Activated T-cell treated with anti-CD3 and anti-CD28 coated beads, Interleukin-2, amount 50 U/mL, for 24 hours (primary cell): ENCODE results near the gene EPB41L5.

ENCODE experiments used
- DNase-seq: peaks from one replicate; pipeline ENCODE4 v3.0.0-alpha.2; 2020
- H3K27ac Mint-ChIP-seq: 2 replicates; pipeline ENCODE4 v1.8.0; 2020; ENCODE audit warnings: mild to moderate bottlenecking, mixed read lengths
- H3K27me3 Mint-ChIP-seq: 2 replicates; pipeline ENCODE4 v1.8.0; 2020; ENCODE audit warnings: mixed read lengths
- H3K36me3 Mint-ChIP-seq: 2 replicates; pipeline ENCODE4 v1.8.0; 2020; ENCODE audit warnings: low read depth, mixed read lengths
- H3K4me1 Mint-ChIP-seq: 2 replicates; pipeline ENCODE4 v1.8.0; 2020; ENCODE audit warnings: low read depth, mixed read lengths
- H3K4me3 Mint-ChIP-seq: 2 replicates; pipeline ENCODE4 v1.8.0; 2020; ENCODE audit warnings: mild to moderate bottlenecking, moderate library complexity, mixed read lengths
- H3K9me3 Mint-ChIP-seq: 2 replicates; pipeline ENCODE4 v1.8.0; 2020; ENCODE audit warnings: mixed read lengths

EPB41L5 gene

DNA sequence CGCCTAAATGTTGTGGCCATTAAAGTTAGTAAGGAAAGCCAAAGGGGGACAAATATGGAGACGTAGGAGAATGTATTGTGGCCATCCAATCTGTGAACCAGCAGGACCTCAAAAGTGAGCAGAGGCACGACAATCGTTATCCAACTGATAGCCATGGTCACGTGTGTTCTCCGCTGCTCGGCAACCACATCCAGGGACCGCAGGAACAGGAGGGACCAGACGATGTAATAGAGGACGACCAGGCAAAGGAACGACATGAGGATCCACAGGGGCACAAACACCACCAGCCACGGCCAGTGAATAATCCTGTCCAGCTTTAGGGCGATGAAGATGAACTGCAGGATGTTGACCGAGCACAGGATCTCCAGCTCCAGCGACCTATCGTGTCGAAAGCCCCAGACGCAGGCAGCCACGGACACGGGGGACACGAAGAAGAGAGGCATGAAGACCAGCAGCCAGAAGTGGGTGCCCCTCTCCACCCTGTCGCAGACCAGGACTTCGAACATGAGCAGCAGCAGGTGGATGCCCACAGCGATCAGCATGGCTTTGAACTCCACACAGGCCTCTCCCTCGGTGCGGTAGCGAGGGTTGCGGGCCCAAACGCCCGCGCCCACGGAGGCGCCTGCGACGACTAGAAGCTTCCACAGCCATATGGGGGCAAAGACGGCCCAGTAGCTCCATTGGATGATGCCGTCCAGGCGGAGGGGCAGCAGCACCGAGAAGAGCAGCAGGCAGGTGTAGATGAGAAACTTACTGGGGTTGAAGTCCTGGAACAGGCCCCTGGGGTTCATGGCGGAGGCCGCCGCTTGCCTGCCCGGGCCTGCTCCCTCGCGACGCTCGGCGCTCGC, 209.5 kb downstream of the EPB41L5 start:
- Mint-ChIP-seq H3K36me3 (peaks cover 61% of the 10 kb centered on the region), H3K27me3 (no peaks in the 10 kb centered on the region), H3K4me1 (peaks cover 63% of the 10 kb centered on the region), H3K4me3 (peak overlapping the region; percentile 71), H3K9me3 (peaks cover 17% of the 10 kb centered on the region), H3K27ac (peak overlapping the region; percentile 93)
- no peak for DNase-seq

DNA sequence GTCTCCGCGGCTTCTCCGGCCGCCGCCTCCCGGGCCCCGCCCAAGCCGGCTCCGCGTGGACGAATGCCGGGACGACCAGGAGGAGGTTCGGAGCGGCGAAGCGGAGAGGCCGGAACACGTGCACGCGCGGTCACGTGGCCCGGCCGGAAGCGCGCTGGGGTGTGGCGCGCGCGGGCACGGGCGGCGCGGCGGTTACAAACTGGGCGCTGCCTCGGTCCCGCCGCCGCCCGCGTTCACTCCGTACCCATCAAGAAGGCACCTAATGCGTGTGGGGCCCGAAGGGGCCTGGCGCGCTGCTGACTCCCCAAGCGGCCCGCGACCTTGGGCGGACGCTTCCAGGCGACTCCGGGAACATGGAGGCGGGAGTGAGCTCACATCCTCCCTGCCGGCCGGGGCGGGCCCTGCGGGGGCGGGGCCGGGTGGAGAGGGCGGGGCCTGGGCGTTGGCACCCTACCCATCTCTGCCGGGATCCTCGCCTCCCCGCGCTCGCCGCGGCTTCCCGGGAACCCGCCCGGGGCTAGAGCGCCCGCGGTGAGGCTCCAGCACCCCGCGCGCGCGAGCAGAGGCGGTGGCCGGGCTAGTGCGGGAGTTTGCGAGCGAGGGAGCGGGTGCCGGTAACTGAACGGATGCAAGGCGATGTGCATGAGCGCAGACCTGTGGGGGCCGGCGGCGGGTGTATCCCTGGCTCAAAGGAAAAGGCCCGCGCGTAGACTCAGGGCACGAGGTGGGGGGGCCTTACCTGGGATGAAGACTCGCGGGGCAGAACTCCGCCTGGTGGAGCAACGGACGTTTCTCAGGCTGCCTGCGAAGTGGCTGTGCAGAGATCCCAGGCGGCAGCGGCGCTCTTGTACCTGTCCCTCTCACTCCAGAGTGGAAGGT, 210.4 kb downstream of the EPB41L5 start, which contains the start of gene TMEM185B:
Gene TMEM185B, minus strand, starts transcription at position 367 of the 879 bp plus-strand sequence. CDS start 424 bp downstream, outside the sequence.
- peak within 1 kb of the TSS; percentile 83 for H3K4me3 Mint-ChIP-seq
- H3K36me3 Mint-ChIP-seq: peaks cover 52% of the 10 kb centered on the region
- H3K9me3 Mint-ChIP-seq: peaks cover 17% of the 10 kb centered on the region
- peak; percentile 96 for DNase-seq
- peak within 1 kb of the TSS; percentile 93 for H3K27ac Mint-ChIP-seq
- H3K27me3 Mint-ChIP-seq: no peaks in the 10 kb centered on the region
- peaks cover 69% of the 10 kb centered on the region for H3K4me1 Mint-ChIP-seq

DNA sequence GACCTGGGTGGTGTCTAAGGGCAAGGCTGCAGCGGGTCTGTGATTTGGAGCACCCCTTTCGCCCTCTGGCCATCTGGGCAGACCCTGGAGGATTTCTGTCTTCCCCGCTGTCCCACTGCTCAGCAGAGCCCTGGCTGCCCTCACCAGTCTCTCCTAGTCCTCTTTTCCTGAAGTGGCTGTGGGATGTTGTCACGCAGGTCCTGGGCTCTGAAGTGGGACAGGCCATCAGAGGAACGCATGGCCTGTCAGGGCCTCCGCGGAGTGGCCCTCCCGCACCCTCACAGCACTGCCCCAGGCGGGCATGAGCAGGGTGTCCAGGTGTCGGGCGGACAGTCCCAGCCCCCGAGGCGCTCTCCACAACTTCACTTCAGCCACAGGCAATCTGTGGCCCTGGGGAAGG, 211.4 kb downstream of the EPB41L5 start:
- peak overlapping the region; percentile 92 for H3K27ac Mint-ChIP-seq
- peak overlapping the region; percentile 83 for H3K4me3 Mint-ChIP-seq
- peak; percentile 33 for DNase-seq
- H3K36me3 Mint-ChIP-seq: peaks cover 51% of the 10 kb centered on the region
- H3K27me3 Mint-ChIP-seq: no peaks in the 10 kb centered on the region
- peaks cover 17% of the 10 kb centered on the region for H3K9me3 Mint-ChIP-seq
- H3K4me1 Mint-ChIP-seq: peaks cover 76% of the 10 kb centered on the region

DNA sequence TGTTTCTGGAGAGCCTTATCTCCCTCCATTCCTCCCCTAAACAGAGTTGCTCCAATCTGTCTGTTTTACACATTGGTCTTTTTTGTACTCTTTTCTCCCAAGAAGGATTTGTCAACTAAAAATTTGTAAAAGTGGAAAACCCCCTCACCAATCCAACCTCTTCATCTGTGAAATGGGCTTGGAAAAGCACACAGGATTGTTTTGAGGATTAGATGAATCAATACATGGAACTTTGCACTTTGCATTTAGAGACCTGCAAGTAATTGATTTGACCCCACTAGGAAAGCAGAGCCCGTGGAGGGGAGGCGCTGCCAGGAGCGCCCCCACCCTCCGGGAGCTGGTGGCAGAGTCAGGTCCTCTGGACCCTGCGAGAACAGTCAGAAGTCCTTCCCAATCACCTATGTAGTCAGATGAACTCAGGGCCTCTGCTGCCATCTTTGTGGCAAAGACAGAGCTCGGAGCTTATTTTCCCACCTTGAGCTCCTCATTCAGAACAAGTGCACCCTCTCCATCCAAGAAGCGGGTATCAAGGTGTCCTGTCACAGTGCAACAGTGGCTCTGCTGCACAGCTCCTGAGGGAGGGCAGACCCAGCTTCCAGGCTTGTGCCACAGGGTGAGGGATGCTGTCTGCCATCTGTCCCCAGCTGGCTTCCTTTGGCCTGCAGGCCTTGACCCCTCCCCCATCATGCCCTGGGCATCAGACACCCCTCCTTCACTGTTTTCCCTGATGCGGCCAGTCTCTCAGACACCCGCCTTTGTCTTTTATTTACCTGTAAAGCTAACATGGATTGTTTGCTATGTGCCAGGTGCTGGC, 212.1 kb downstream of the EPB41L5 start:
- H3K9me3 Mint-ChIP-seq: peaks cover 17% of the 10 kb centered on the region
- H3K4me1 Mint-ChIP-seq: peaks cover 78% of the 10 kb centered on the region
- no peak overlapping the region for H3K27ac Mint-ChIP-seq
- peak overlapping the region; percentile 83 for H3K4me3 Mint-ChIP-seq
- H3K36me3 Mint-ChIP-seq: peaks cover 46% of the 10 kb centered on the region
- no peak for DNase-seq
- H3K27me3 Mint-ChIP-seq: no peaks in the 10 kb centered on the region

DNA sequence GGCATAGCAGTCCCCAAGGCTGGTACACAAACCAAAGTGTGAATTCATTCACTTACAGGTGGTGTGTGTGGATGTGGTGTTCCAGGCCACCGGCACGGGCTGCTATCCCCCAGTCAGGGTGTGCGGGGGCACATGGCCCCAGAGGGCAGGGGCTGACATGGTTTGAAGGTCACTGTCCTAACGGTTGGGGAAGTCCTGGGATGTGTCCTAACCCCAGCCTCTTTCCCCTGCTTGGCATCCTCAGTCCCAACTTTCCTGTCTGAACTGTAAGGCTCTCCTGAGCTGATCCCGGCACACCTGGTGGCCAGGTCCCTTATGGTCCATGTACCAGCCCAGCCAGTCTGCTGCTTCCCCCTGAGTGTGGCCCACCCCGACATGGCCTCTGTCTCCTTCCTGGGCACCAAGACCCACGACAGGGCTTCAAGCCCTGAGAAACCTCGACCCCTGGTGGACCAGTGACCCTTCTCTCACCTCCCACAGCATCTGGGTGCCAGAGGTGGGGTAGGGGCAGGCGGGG, 212.7 kb downstream of the EPB41L5 start:
- Mint-ChIP-seq H3K27me3 (no peaks in the 10 kb centered on the region), H3K9me3 (peaks cover 17% of the 10 kb centered on the region), H3K27ac (no peak overlapping the region), H3K36me3 (peaks cover 41% of the 10 kb centered on the region), H3K4me1 (peaks cover 80% of the 10 kb centered on the region), H3K4me3 (no peak overlapping the region)
- no peak for DNase-seq

DNA sequence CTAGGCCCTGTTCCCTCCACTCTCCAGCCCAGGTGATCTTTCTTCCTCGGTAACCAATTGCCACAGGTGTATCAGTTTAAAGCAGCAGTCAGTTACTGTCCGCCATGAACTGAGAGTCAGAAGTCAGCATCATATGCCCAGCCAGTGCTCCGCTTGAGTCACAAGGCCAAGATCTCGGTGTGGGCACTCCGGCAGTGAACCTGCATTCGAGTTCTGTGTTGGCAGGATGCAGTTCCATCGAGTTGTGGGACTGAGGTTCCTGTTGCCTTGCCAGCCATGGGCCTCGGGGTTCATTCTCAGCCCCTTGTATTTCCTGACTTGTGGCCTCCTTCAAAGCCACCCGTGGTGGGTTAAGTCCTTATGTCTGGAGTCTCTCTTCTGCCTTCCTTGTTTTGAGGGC, 213.4 kb downstream of the EPB41L5 start:
- Mint-ChIP-seq H3K27me3 (no peaks in the 10 kb centered on the region), H3K4me3 (no peak overlapping the region), H3K27ac (peak overlapping the region; percentile 44), H3K36me3 (peaks cover 38% of the 10 kb centered on the region), H3K9me3 (peaks cover 10% of the 10 kb centered on the region), H3K4me1 (peaks cover 80% of the 10 kb centered on the region)
- DNase-seq: no peak

DNA sequence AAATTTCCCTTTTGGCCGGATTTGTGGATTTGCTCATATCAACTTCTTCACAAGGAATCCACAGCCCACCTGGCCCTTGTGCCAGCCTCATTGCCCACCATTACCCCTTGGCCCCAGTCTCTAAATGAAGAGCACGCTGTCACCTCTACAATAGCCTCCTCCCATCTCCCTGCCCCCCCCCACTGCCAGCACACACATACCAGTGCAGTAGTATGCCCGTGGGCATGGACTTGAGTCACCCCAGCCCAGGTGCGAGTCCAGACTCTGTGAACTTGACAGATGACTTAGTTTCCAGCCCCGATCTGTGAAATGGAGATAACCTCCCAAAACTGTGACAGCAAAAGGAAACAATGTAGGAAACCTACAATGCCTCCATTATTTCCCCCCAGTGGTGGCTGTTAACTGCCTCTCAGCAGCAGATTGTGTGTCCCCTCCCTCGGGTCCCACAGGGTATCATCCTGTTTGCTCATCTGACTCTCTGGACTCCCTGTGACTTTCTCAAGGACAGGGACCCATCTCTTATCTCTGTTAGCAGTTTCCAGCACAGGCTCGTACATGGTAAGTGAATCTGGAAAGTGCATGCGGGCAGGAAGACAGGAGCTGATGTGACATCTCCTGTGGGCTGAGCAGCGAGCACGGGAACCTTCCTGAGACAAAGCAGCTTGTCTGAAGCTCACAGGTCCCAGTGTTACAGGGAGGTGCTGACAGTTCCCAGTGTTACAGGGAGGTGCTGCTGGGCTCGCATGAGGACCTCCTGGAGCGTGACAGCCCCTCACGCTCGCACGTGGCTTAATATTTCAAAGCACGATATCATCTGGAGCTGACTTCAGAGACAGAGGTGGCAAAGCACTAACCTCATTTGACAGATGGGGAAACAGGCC, 214.5 kb downstream of the EPB41L5 start:
- H3K9me3 Mint-ChIP-seq: peaks cover 1% of the 10 kb centered on the region
- H3K27me3 Mint-ChIP-seq: no peaks in the 10 kb centered on the region
- H3K4me3 Mint-ChIP-seq: no peak overlapping the region
- peaks cover 79% of the 10 kb centered on the region for H3K4me1 Mint-ChIP-seq
- H3K27ac Mint-ChIP-seq: peak overlapping the region; percentile 57
- DNase-seq: no peak
- peaks cover 33% of the 10 kb centered on the region for H3K36me3 Mint-ChIP-seq

DNA sequence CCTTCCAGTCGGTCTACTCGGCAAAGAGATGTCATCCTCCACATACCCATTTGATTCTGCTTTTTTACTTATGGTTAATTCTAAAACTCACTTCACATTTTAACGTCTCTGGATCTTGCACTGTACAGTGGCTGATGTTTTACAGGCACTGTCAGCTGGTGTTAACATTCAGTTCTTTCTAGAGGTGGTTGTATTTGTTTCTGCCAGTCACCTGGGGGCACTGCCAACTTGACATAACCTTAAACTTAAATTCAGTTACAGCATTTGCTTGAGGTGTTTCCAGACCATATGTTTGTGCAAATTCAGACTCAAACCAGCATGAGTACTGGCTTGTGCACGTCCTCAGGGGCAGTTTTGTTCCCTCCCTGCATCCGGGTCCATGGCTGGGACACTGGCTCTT, 215.6 kb downstream of the EPB41L5 start:
- Mint-ChIP-seq H3K4me3 (no peak overlapping the region), H3K27me3 (no peaks in the 10 kb centered on the region), H3K27ac (peak overlapping the region; percentile 13), H3K36me3 (peaks cover 29% of the 10 kb centered on the region), H3K4me1 (peaks cover 85% of the 10 kb centered on the region), H3K9me3 (no peaks in the 10 kb centered on the region)
- no peak for DNase-seq
